Ishikawa (cell line): ENCODE measurements around the gene ZNF883.

ENCODE experiments used
- RAD21 ChIP-seq: IDR thresholded peaks from 2 replicates; pipeline ENCODE4 v1.6.1; 2012; ENCODE audit warnings: low read depth
- ZBTB7A ChIP-seq: IDR thresholded peaks from 2 replicates; pipeline ENCODE4 v1.6.1; 2012; ENCODE audit warnings: low read depth

DNA sequence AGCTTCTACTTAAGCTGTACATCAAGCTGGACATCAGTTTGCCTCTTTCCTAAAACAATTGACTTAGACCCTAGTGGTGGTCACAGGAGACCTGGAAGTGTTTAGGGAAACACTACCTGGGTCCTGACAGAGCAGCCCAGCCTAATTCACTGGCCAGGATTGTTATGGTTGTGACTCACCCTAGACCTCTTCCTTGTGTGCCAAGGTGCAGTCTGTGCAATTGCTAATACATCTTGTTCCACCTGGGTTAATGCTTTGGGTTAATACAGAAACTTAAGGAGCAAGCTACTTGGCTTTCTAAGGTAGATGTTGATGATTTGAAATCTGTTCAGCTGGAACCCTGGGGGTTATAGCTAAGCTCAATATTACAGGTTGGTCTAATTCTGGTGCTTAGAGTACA lies 72.6 kb downstream of the ZNF883 start:
- no peak for TF ChIP-seq ZBTB7A
- no peak for TF ChIP-seq RAD21
